ENCODE data around the gene CNFN.

DNA sequence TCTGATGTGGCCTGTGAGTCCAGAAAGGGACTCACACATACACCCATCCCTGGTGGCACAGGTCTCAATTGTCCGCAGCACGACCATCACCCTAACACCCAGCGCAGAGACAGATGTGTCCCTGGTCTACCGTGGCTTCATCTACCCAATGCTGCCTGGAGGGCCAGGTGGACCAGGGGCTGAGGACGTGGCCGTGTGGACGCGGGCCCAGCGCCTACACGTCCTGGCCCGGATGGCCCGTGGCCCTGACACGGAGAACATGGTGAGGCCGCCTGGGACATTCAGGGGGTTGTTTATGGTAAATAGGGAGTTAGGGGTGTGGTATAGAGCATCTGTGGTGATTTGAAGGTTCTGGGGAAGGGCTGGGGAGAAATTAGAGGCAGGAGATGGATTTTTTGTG, 41.9 kb downstream of the CNFN start:
- TF ChIP-seq, protein P1, sequence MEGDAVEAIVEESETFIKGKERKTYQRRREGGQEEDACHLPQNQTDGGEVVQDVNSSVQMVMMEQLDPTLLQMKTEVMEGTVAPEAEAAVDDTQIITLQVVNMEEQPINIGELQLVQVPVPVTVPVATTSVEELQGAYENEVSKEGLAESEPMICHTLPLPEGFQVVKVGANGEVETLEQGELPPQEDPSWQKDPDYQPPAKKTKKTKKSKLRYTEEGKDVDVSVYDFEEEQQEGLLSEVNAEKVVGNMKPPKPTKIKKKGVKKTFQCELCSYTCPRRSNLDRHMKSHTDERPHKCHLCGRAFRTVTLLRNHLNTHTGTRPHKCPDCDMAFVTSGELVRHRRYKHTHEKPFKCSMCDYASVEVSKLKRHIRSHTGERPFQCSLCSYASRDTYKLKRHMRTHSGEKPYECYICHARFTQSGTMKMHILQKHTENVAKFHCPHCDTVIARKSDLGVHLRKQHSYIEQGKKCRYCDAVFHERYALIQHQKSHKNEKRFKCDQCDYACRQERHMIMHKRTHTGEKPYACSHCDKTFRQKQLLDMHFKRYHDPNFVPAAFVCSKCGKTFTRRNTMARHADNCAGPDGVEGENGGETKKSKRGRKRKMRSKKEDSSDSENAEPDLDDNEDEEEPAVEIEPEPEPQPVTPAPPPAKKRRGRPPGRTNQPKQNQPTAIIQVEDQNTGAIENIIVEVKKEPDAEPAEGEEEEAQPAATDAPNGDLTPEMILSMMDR (conservative IDR thresholded peaks at IDR 0.05; ENCODE audit: low read depth in 2 of 2): no peak
- no peak for TF ChIP-seq POLR2AphosphoS5 (IDR thresholded peaks at IDR 0.05; ENCODE audit: low read depth)
- TF ChIP-seq EZH2phosphoT487 (IDR thresholded peaks at IDR 0.05; ENCODE audit: unreplicated experiment): no peak
